Endothelial cell (in vitro differentiated cells): Measurements from ENCODE around the gene GJD2. TPM values are rescaled to one million over a fixed set of nuclear protein-coding genes. Genes with fewer than 3 reads are reported as not detected.

Source experiments
- DNase-seq: peaks from one replicate; pipeline ENCODE4 v3.0.0; 2021; ENCODE audit warnings: low spot score
- H3K27ac Mint-ChIP-seq: one replicate; pipeline ENCODE4 v1.8.0; 2021; ENCODE audit warnings: mixed read lengths, inconsistent platforms; ENCODE audit not compliant: unreplicated experiment
- H3K27me3 Mint-ChIP-seq: one replicate; pipeline ENCODE4 v1.8.0; 2021; ENCODE audit warnings: mild to moderate bottlenecking, moderate library complexity, mixed read lengths, inconsistent platforms; ENCODE audit not compliant: unreplicated experiment
- H3K36me3 Mint-ChIP-seq: one replicate; pipeline ENCODE4 v1.8.0; 2021; ENCODE audit warnings: mild to moderate bottlenecking, low read depth, mixed read lengths, inconsistent platforms; ENCODE audit not compliant: unreplicated experiment
- H3K4me1 Mint-ChIP-seq: one replicate; pipeline ENCODE4 v1.8.0; 2021; ENCODE audit warnings: mild to moderate bottlenecking, mixed read lengths, inconsistent platforms; ENCODE audit not compliant: unreplicated experiment
- H3K4me3 Mint-ChIP-seq: one replicate; pipeline ENCODE4 v1.8.0; 2021; ENCODE audit warnings: mild to moderate bottlenecking, mixed read lengths, inconsistent platforms; ENCODE audit not compliant: unreplicated experiment
- H3K9me3 Mint-ChIP-seq: one replicate; pipeline ENCODE4 v1.8.0; 2021; ENCODE audit warnings: mixed read lengths, inconsistent platforms; ENCODE audit not compliant: unreplicated experiment
- CTCF ChIP-seq: fragments of 200-600 bp; sonication (generic); IDR thresholded peaks from one replicate; pipeline ENCODE4 v1.5.0; 2021; ENCODE audit warnings: antibody characterized with exemption; ENCODE audit not compliant: unreplicated experiment
- total RNA-seq: library from RNA; stranded (reverse); fragmentation: NEBNext Ultra II Directional; extraction: Animal tissue kit (Norgen Biotek cat#: 25700); gene quantifications from one replicate; pipeline ENCODE4 v1.2.1, GENCODE V29; 2021; ENCODE audit not compliant: unreplicated experiment

GJD2 gene
- total RNA-seq, 1 donor from 2014 or later, result 0.54 TPM

- Mint-ChIP-seq H3K4me3 (no peak overlapping the region), H3K9me3 (no peaks in the 10 kb centered on the region), H3K27ac (no peak overlapping the region), H3K4me1 (peaks cover 2% of the 10 kb centered on the region), H3K27me3 (peaks cover 2% of the 10 kb centered on the region), H3K36me3 (no peaks in the 10 kb centered on the region)
- no peak for DNase-seq
- no peak for TF ChIP-seq CTCF
These were observed 29.2 kb downstream of the GJD2 start for GRCh38 chr15:34725556-34725955.

- no peak for TF ChIP-seq CTCF
- Mint-ChIP-seq H3K27me3 (peaks cover 2% of the 10 kb centered on the region), H3K36me3 (no peaks in the 10 kb centered on the region)
These were observed 30.3 kb downstream of the GJD2 start for GRCh38 chr15:34724481-34724880.

GRCh38 chr15:34722439-34722836 lies 32.4 kb downstream of the GJD2 start:
- no peak for TF ChIP-seq CTCF
- H3K27me3 Mint-ChIP-seq, result peaks cover 3% of the 10 kb centered on the region
- H3K36me3 Mint-ChIP-seq, result no peaks in the 10 kb centered on the region
- H3K4me3 Mint-ChIP-seq, result no peak overlapping the region
- no peak for DNase-seq
- no peaks in the 10 kb centered on the region for H3K9me3 Mint-ChIP-seq
- no peak overlapping the region for H3K27ac Mint-ChIP-seq
- H3K4me1 Mint-ChIP-seq, result peaks cover 2% of the 10 kb centered on the region

More at GRCh38 chr15:34724481-34724880, 30.3 kb downstream of the GJD2 start:
- Mint-ChIP-seq H3K4me3 (no peak overlapping the region), H3K4me1 (peaks cover 2% of the 10 kb centered on the region), H3K9me3 (no peaks in the 10 kb centered on the region), H3K27ac (no peak overlapping the region)
- DNase-seq, result no peak

GRCh38 chr15:34721802-34722438 lies 32.9 kb downstream of the GJD2 start:
- H3K4me1 Mint-ChIP-seq, result peaks cover 2% of the 10 kb centered on the region
- no peaks in the 10 kb centered on the region for H3K9me3 Mint-ChIP-seq
- no peaks in the 10 kb centered on the region for H3K36me3 Mint-ChIP-seq
- TF ChIP-seq CTCF, result no peak
- peak; percentile 22 for DNase-seq
- peak overlapping the region; percentile 62 for H3K4me3 Mint-ChIP-seq
- H3K27me3 Mint-ChIP-seq, result peaks cover 3% of the 10 kb centered on the region
- H3K27ac Mint-ChIP-seq, result no peak overlapping the region

GRCh38 chr15:34721157-34721801 lies 33.5 kb downstream of the GJD2 start:
- peaks cover 3% of the 10 kb centered on the region for H3K27me3 Mint-ChIP-seq
- no peak for DNase-seq
- H3K4me1 Mint-ChIP-seq, result peaks cover 2% of the 10 kb centered on the region
- no peak for TF ChIP-seq CTCF
- no peaks in the 10 kb centered on the region for H3K9me3 Mint-ChIP-seq
- no peak overlapping the region for H3K27ac Mint-ChIP-seq
- no peaks in the 10 kb centered on the region for H3K36me3 Mint-ChIP-seq
- peak overlapping the region; percentile 62 for H3K4me3 Mint-ChIP-seq
